NCI-H2196 treated with DMSO at 0.1 percent for 48 hours (cell line): Measurements from ENCODE around the gene CEMIP.
"Not testable (repeated sequence)": the region's sequence is repeated elsewhere in the genome, so short reads cannot be mapped to it uniquely, and the experiment has no call there.

Experiments used
- DNase-seq: peaks from one replicate; lab custom pipeline; 2025; ENCODE audit not compliant: unreplicated experiment; lab: John Stamatoyannopoulos, UW

CEMIP gene

DNA sequence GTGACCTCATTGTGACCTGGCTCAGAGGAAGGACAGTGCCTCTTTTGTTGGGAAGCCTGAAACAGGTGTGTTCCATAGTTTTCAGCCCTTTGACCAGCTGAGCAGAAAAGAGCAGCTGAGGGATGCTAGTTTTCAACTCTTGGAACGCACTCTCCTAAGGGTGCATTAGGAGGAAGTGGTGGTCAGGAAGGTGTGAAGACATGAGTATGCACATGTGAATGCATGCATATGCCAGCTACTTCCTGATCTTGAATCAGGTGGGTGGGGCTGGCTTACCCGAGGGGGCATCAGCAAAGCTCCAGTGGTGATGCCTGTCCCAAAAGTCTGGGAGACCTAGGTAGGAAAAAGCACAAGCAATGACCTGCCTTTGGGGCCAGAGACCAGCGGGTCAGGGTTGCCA, 23.3 kb upstream of the CEMIP start:
- DNase-seq, result no peak

DNA sequence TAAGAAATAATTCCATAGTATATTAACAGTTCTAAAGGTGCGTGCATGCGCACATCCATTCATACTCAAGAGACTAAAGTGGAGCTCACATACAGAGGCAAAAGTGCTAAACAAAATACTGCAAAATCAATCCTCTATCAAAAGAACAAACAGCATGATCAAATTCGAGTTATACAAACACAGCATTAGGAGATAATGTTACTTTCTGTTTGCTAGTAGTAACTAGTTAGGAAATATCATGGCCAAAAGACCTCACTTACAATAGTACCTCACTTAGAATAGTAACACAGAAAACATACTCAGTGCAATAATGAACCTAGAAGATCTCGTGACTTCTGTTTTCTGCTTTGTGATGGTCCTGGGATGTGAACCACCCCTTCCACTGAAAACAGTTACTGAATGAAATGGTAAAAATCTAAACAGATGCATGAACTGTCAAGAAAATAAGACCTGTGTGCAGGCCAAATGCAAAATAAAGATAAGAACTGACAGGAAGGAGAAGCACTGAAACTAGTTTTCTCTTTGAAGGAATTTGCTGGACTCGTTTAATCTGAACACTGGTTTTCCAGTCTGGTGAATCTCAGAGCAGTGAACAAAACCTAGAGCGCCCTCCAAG, 20.9 kb upstream of the CEMIP start:
- no peak for DNase-seq

DNA sequence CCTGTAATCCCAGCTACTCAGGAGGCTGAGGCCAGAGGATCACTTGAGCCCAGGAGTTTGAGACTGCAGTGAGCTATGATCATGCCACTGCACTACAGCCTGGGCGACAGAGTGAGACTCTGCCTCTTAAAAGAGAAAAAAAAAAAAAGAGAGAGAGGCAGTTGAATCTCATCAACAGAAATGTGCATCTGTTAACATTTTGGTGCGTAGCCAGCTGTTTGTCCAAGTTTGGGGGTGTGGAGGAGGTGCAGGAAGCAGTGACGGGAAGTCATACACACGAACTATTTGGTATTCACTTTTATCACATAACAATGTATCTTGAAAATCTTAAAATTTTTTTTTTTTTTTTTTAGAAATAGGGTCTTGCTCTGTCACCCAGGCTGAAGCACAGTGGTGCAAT, 18.2 kb upstream of the CEMIP start:
- DNase-seq, result no peak

DNA sequence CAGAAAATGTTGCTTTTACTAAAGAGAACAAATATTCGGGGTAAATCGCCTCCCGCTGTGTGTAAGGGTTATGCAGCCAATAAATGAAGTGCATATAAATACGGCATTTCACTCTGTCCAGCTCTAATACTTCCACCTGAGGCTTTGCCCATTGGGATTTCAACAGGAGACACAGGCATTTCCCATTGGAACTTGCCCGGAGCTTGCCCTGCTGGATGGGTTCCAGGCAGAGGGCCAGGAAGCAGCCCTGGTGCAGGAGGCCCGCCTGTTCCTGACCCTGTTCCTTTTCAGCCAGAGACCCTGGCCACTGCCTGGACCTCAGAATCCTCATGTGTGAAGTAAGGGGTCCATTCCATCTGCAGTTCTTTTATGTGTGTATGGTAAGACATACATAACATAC, 17.4 kb upstream of the CEMIP start:
- no peak for DNase-seq

DNA sequence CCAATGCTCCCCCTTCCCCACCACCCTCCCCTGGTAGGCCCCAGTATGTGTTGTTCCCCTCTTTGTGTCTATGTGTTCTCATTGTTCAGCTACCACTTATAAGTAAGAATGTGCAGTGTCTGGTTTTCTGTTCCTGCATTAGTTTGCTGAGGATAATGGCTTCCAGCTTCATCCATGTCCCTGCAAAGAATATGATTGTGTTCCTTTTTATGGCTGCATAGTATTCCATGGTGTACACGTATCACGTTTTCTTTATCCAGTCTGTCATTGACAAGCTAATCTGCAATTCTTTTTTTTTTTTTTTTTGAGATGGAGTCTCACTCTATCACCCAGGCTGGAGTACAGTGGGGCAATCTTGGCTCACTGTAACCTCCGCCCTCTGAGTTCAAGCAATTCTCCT, 15.9 kb upstream of the CEMIP start:
- not testable (repeated sequence) for DNase-seq

DNA sequence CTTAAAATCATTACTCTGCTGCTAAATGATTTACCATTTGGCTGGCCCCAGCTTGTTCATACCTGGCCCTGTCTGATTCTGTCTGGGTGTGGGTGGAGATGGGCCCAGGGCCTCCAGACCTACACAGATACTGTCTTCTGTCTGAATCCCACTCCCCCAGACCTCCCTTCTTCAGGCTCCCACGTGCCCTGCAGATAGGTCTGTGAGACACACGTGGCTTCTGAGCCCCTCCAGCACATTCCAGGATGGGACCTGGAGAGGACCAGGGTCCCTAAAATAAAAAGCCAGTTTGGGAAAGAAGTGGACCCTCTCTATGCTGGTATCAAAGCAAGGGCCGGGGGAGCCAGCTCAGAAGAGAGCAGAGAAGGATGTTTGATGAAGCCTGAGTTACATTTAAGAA, 14.6 kb upstream of the CEMIP start:
- DNase-seq, result no peak

DNA sequence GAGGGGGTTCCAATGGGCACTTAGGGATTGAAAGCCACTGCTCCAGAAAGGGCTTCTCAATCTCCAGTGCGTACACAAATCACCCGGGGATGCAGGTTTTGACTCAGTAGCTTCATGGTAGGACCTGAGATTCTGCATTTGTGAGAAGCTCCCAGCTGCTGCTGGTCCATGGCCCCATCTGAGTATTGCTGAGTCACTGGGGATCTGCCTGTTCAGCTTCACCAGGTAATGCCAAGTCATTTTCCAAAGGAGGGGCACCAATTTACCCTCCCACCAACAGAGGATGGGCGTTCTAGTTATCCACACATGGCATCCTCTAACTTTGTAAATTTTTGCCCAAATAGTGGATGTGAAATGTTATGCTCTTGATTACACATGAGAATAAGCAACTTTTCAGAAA, 12.9 kb upstream of the CEMIP start:
- DNase-seq, result no peak

DNA sequence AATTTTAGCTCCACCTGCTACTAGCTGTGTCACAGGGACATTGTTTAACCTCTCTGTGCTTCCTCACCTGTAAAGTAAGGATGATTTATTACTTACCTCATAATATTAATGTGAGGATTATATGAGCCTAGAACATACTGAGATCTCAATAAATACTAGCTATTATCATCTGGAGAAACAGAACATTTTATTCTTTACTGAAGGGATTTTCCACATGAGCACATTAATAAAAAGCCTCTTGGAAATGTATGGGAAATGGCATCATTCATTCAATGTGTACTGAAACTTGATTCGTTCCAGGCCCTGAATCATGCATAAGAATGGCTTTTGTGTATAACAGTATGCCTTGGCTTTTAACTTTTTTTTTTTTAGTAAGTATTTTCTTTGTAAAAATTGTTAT, 11.0 kb upstream of the CEMIP start:
- no peak for DNase-seq

DNA sequence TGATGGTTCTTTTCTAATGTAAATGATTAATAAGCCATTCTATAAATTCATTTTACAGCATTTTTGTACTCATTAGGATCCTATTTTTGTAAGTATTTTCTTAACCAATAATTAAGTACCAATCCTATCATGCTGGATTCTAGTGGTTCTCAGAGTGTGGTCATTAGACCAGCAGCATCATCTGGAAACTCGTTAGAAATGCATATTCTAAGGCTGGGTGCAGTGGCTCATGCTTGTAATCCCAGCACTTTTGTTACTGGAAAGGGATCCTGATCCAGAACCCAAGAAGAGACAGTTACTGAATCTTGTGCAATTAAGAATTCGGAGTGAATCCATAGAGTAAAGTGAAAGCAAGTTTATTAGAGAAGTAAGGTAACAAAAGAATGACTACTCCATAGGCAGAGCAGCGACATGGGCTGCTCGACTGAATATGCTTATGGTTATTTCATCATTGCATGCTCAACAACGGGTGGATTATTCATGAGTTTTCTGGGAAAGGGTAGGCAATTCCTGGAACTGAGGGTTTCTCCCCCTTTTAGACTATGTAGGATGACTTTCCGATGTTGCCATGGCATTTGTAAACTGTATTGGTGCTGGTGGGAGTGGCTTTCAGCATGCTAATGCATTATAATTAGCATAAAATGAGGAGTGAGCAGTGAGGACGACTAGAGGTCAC, 9.9 kb upstream of the CEMIP start:
- no peak for DNase-seq

DNA sequence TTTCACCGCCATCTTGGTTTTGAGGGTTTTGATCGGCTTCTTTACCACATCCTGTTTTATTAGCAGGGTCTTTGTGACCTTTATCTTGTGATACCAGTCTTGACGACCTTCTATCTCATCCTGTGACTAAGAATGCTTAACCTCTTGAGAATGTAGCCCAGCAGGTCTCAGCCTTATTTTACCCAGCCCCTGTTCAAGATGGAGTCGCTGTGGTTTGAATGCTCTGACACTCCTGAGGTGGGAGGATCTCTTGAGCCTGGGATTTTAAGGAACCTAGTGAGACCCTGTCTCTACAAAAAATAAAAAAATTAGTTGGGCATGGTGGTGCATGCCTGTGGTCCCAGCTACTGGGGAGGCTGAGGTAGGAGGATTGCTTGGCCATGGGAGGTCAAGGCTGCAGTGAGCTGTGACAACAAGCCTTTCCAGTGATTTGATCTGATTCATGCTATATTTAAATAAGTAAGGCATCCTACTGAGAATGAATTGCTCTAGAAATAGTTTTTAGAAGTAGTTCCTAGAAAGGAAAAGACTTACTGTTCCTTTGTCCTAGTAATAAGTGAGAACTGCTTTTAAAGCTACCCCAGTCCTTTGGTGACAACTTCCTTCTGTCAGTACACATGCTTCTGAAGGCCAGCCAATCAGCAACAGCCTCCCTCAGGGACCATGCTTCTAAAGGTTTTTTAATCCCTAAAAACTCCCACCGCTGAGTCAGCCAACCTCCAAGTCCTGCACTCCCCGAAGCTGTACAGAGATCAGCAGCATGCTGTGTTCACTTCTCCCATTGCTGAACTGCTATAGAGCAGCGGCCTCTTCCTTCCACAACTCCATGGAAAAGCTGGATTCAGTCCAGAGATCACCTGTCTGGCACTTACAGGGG, 9.1 kb upstream of the CEMIP start:
- DNase-seq, result no peak

DNA sequence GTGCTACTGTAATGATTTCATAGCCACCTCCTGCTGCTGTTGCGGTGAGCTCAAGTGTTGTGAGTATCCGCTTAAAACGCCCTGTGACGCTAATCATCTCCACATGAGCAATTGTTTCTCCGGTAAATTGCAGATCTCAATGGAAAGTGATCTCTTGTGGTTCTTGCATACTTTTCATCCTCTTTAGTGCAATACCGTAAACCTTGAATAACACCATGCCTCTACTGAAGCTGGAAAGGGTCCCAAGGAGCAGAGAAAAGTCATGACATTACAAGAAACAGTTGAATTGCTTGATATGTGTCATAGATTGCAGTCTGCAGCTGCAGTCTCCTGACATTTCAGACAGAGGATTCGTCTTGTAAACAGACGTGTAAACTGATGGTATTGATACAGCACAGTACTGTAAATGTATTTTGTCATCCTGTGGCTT, 6.0 kb upstream of the CEMIP start:
- no peak for DNase-seq

DNA sequence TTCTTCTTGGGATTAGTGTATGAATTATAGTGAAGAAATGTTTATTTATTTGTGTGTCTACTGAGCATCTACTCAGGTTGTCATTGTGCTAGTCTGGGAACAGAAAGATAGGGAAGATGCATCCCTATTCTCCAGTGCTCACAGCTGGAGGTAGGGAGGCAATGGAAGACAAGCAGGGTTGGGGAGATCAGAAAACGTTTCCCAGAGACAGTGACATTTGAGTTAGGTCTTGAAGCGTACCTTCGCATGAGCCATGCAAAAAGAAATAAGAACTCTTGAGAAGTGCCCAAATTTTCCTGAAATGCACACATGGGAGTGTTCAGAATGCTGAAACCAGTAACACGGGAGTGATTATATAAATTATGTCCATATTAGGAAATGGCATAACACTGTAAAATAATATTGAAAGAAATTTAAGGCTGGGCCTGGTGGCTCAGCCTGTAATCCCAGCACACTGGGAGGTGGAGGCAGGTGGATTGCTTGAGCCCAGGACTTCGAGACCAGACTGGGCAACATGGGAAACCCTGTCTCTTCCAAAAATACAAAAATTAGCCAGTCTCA, 5.3 kb upstream of the CEMIP start:
- DNase-seq, result no peak

DNA sequence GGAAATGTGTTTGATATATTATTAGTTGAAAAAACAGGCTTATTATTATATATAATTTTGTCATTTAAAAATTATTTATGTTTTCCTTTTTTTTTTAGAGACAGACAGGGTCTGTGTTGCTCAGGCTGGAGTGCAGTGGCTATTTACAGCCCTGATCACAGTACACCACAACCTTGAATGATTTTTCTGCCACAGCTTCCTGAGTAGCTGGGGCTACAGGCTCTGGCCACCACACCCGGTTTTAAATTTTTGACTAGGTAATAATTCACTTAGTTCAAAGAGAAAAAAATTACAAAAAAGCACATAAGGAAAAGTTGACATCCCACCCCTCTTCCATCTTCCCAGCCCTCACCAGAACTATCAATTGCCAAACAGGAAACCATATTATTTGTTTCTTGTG, 4.7 kb upstream of the CEMIP start:
- DNase-seq, result no peak

DNA sequence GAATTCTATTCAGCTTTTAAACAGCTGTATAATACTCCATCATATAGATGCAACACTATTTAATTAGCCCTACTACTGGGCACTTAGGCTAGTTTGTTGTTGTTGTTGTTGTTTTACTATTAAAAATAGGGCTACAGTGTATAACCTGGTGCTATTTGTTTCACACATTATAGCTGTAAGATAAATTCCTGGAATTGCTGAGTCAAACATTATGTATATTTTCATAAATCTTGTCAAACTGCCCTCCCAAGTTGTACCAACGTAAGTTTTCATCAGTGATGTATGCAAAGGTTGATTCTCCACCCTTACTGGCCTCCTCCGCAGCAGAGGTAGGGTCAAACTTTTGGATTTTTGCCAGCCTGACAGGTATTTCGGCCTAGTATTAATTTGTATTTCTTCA, 3.8 kb upstream of the CEMIP start:
- DNase-seq, result no peak

DNA sequence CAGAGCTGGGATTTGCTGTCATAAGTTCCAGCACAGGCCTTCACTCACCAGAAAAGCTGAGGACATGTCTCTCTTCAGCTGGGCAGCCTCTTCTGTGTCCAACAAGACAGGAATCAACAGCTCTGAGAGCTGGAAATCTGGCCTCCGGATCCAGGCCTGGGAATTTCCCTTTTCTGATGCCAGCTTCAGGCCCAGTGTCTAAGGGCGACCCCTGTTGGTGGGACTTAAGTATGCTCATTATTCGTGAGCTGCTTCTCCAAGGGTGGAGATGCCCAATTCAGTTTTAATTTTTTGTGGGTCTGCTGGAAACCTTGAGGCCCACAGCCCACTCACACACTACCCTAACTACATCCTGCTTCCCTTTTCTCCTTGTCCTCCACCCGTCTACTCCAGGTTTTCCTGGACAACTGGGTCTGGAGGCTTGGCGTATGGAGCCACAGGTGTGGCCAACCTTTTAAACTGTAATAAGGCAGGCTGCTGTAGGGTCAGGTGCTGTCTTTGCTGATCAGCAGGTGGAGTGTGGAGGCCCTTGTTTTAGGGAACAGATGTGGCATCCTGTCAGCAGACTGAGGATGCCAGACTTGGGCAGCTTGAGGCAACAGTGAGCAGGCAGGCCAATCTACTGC, 2.6 kb upstream of the CEMIP start:
- peak; percentile 54 for DNase-seq

DNA sequence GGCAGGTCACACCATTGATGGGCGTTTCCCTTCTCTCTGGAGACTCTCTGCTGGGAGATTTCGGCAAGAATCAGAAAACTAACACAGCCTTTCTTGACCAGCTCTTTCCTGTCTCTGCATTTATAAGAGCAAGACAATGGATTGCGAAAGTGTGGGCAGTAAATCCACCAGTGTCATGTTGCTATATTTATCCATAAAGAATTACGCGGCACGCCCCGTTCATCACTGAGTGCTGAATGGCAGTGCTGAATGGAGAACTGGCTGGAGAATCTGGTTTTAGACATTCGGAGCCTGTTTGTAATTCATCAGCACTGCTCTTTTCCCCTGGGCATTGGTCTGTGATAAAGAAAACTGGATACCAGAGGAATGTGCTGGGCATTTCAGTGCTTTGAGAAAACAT, 2.0 kb upstream of the CEMIP start:
- DNase-seq, result no peak

DNA sequence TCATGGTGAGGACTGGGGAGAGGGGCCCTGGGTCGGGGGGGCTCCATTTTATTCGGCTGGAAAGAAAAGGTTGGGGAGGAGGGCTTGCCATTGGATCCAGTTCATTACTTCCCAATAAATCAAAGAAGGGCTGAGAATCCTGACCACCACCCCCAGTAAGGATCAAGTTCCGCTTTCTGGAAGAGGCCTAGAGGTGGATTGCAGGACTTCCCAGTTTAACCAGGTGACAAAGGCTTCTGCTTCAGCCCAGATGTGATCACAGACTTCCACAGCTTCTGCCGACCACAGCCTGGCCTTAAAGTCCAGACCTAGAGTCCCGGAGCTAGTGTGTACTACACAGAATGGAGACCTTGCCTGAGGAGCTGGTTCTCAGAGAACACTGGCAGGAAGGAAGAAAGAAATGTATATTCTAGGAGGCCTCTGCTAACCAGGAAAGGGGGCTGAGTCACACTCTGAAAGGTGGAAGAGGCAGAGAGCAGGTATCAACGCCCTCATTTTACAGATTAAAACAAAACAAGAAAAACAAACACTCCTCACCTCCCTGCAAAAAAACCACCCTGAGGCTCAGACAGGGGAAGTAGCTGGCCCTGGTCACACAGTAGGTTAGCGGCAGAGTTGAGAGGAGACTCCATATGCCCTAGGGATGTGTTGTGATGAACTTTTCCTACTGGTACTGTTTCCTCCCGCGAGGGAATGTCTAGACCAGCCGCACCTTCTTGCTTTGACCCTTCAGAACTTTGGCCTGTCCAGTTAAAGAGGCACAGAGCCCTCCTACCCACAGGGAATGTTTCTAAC, 1.1 kb upstream of the CEMIP start:
- no peak for DNase-seq

DNA sequence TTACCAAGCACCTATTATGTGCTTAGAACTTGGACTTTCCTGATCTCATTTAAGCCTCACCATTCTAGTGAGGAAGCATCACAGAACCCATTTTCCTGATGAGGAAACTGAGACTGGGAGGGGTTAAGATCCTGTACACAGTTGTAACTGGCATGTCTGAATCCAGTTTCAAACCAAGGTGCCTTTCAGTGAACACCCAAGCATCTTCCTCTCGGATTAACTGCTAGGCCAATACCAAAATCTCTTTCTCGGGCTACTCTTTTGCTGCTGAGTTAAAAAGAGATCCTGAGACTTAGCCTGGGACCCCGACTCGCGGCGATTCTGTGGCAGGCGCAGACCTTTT, 578 bp upstream of the CEMIP start:
- DNase-seq, result no peak

DNA sequence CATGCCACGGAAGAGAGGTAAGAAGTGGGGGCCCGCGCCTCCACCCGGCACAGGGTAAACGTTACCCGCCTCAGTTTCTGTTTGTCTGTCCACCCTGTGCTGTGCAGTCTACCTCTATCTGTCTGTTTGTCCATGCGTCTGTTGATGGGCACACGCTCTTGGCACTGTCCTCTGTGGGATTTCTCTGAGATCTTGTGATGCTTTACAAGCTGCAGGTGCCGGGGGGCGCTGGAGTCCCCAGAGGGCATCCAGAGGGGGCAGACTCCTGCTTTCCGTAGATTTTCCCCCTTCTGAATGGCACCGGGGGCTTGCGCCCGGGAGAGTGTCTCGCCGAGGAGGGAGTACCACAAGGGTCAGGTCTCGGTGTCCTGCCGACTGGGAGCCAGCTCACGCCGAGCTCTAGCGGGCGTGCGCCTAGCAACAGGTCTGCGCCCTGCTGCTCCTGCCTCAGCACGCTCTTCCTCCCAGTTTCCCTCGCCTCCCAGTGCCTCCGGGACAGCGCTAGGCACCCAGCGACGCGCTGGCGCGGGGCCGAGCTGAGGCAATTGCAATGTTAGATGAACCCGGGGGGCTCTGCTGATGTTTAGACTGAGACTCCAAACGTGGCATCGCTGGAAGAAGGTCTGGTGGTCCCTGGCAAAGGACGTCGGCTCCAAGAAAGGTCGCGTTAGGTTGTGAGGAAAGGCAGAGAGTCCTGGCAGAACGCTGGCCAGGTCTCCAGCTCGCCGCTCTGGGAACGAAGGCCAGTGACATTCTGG, 667 bp downstream of the CEMIP start:
- DNase-seq, result no peak
